HepG2 (cell line): ENCODE measurements around the gene INTS1. TPM values are rescaled to one million over a fixed set of nuclear protein-coding genes. Genes with fewer than 3 reads are reported as not detected.

ENCODE experiments used
- DMAP1 ChIP-seq: IDR thresholded peaks from 2 replicates; pipeline ENCODE4 v1.6.1; 2016
- DR1 ChIP-seq: sonication (generic); formaldehyde crosslinking; IDR thresholded peaks from 2 replicates; pipeline ENCODE4 v1.8.0; 2021; ENCODE audit warnings: mild to moderate bottlenecking, missing genetic modification reagents, inconsistent platforms
- EP300 ChIP-seq, 3 experiments: sonication (generic) in 1 of 3; formaldehyde crosslinking in 1 of 3; IDR thresholded peaks; 2 replicates each; pipeline versions ENCODE4 v1.5.1 to v1.6.1; 2011 to 2020; ENCODE audit warnings: low read depth in 2 of 3, low read length in 2 of 3, borderline replicate concordance in 1 of 3, improper control_type of control experiment in 1 of 3, mild to moderate bottlenecking in 1 of 3, missing genetic modification reagents in 1 of 3, moderate library complexity in 1 of 3
- FIP1L1 ChIP-seq: fragments of 200-400 bp; formaldehyde crosslinking; IDR thresholded peaks from 2 replicates; pipeline ENCODE4 v1.6.1; 2018; ENCODE audit warnings: low read depth, mild to moderate bottlenecking, low read length, moderate library complexity, borderline replicate concordance; ENCODE audit not compliant: insufficient read depth
- MZF1 ChIP-seq: sonication (generic); formaldehyde crosslinking; IDR thresholded peaks from 2 replicates; pipeline ENCODE4 v1.8.1; 2023; ENCODE audit warnings: mild to moderate bottlenecking, missing genetic modification reagents, borderline replicate concordance
- SIX4 ChIP-seq: sonication (generic); formaldehyde crosslinking; IDR thresholded peaks from 2 replicates; pipeline ENCODE4 v1.4.0; 2020; ENCODE audit warnings: missing genetic modification reagents
- SRSF9 ChIP-seq: fragments of 200-400 bp; formaldehyde crosslinking; IDR thresholded peaks from 2 replicates; pipeline ENCODE4 v1.6.1; 2018; ENCODE audit warnings: borderline replicate concordance, mild to moderate bottlenecking, low read depth, low read length; ENCODE audit not compliant: insufficient read depth, poor library complexity, severe bottlenecking
- ZBTB38 ChIP-seq: sonication (generic); formaldehyde crosslinking; IDR thresholded peaks from 2 replicates; pipeline ENCODE4 v1.5.1; 2020; ENCODE audit warnings: mild to moderate bottlenecking, missing genetic modification reagents
- ZNF180 ChIP-seq: sonication (generic); formaldehyde crosslinking; IDR thresholded peaks from 2 replicates; pipeline ENCODE4 v1.4.0; 2020; ENCODE audit warnings: low read depth, missing genetic modification reagents, borderline replicate concordance
- ZNF24 ChIP-seq: fragments of 450-650 bp; IDR thresholded peaks from 2 replicates; pipeline ENCODE4 v1.6.1; 2017; ENCODE audit warnings: antibody characterized with exemption, mild to moderate bottlenecking
- ZNF296 ChIP-seq: sonication (generic); formaldehyde crosslinking; conservative IDR thresholded peaks from 2 replicates; pipeline ENCODE4 v1.5.0; 2020; ENCODE audit warnings: mild to moderate bottlenecking, missing genetic modification reagents
- ZNF382 ChIP-seq: sonication (generic); formaldehyde crosslinking; IDR thresholded peaks from 2 replicates; pipeline ENCODE4 v1.5.0; 2020; ENCODE audit warnings: missing genetic modification reagents, mild to moderate bottlenecking, borderline replicate concordance
- ZNF432 ChIP-seq: sonication (generic); formaldehyde crosslinking; IDR thresholded peaks from 2 replicates; pipeline ENCODE4 v1.5.0; 2020; ENCODE audit warnings: missing genetic modification reagents, mild to moderate bottlenecking, borderline replicate concordance
- ZSCAN22 ChIP-seq: sonication (generic); formaldehyde crosslinking; IDR thresholded peaks from 2 replicates; pipeline ENCODE4 v1.4.0; 2020; ENCODE audit warnings: mild to moderate bottlenecking, missing genetic modification reagents
- polyA plus RNA-seq, 8 experiments: library from polyadenylated mRNA; depleted of rRNA in 3 of 8; stranded (reverse) in 7 of 8; unstranded in 1 of 8; fragments of >200 nt; fragmentation: Illumina TruSeq in 4 of 8; extraction: Trizol in 4 of 8; gene quantifications; 2 replicates each; pipeline versions ENCODE4 v1.2.1 to v1.2.3, GENCODE V29; 2011 to 2016; ENCODE audit warnings: low read depth in 4 of 8, missing spikeins in 1 of 8, mixed read lengths in 1 of 8; ENCODE audit not compliant: insufficient read depth in 1 of 8
- total RNA-seq, 5 experiments: library from RNA; depleted of rRNA; stranded (reverse); fragments of >200 nt; fragmentation: Illumina TruSeq; extraction: Trizol; gene quantifications; 2 replicates each; pipeline ENCODE4 v1.2.3, GENCODE V29; 2016; ENCODE audit warnings: low read depth in 1 of 5
- TF ChIP-seq, protein P1 (sequence below): sonication (generic); formaldehyde crosslinking; IDR thresholded peaks from 2 replicates; pipeline ENCODE4 v1.8.0; 2022; ENCODE audit warnings: missing genetic modification reagents, mild to moderate bottlenecking, moderate library complexity, borderline replicate concordance
- TF ChIP-seq, protein P2 (sequence below): IDR thresholded peaks from 2 replicates; pipeline ENCODE4 v1.4.0; 2020; ENCODE audit warnings: mild to moderate bottlenecking, missing genetic modification reagents
- TF ChIP-seq, protein P3 (sequence below): sonication (generic); formaldehyde crosslinking; IDR thresholded peaks from 2 replicates; pipeline ENCODE4 v1.4.0; 2020; ENCODE audit warnings: missing genetic modification reagents
- TF ChIP-seq, protein P4 (sequence below): sonication (generic); formaldehyde crosslinking; IDR thresholded peaks from 2 replicates; pipeline ENCODE4 v1.5.0; 2020; ENCODE audit warnings: mild to moderate bottlenecking, missing genetic modification reagents

INTS1 gene
- total and polyA plus RNA-seq, 2 of the 13 experiments (the other 11 are each of a cell fraction or from before 2014, with no cell fraction given), result 13.7 to 29.0 TPM

DNA sequence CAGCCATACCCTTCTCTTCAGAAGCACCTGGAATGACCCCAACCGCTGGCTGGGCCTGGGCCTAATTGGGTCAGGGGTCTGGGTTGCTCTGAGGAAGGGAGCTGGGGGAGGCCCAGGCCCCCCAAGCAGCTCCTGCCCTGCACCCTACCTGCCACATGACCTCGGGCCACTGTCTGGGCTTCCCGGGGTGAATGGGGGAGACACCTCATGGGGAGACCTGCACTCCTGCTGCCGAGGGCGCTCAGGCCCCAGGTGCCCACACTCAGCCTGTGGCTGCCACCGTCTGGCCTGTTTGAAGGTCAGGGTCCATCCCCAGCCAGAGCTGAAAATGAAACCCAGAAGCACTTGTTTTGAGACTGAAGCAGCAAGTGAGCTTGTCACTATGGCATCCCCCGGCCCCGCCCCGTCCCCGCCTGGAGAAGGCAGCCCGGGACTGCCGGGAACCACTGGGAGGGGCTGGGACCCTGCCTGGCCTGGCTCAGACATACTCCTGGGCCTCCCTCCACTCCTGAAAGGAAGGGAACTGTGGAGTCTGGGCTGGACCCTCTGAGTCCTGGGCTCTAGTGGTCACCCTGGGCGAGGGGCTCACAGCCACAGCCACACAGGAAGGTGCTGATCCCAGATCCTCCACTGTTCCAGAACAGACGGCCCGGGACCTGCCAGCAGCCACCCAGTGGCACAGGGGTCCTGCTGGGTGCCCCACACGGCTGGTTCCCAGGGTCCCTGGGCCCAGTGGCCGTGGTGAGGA is 37.5 kb downstream of the INTS1 start (continued):
- TF ChIP-seq ZNF180 (CRISPR knock-in tag) (no peak), ZNF296 (CRISPR knock-in tag) (no peak), ZNF382 (CRISPR knock-in tag) (no peak), ZSCAN22 (CRISPR knock-in tag) (peak; percentile 92), ZNF24 (no peak), DR1 (no peak), ZNF432 (CRISPR knock-in tag) (no peak), SIX4 (CRISPR knock-in tag) (no peak), DMAP1 (CRISPR knock-in tag) (peak; percentile 19; the same call in 1 of the 2 replicates), EP300 (IDR thresholded peaks at IDR 0.05; ENCODE audit: low read depth in 2 of 2, low read length in 2 of 2) (no peak), EP300 (CRISPR knock-in tag; IDR thresholded peaks at IDR 0.05; ENCODE audit: borderline replicate concordance) (no peak), FIP1L1 (no peak), SRSF9 (no peak), ZBTB38 (no peak), MZF1 (CRISPR knock-in tag) (no peak)
- TF ChIP-seq, protein P1, sequence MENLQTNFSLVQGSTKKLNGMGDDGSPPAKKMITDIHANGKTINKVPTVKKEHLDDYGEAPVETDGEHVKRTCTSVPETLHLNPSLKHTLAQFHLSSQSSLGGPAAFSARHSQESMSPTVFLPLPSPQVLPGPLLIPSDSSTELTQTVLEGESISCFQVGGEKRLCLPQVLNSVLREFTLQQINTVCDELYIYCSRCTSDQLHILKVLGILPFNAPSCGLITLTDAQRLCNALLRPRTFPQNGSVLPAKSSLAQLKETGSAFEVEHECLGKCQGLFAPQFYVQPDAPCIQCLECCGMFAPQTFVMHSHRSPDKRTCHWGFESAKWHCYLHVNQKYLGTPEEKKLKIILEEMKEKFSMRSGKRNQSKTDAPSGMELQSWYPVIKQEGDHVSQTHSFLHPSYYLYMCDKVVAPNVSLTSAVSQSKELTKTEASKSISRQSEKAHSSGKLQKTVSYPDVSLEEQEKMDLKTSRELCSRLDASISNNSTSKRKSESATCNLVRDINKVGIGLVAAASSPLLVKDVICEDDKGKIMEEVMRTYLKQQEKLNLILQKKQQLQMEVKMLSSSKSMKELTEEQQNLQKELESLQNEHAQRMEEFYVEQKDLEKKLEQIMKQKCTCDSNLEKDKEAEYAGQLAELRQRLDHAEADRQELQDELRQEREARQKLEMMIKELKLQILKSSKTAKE (CRISPR knock-in tag), result no peak
- TF ChIP-seq, protein P2, sequence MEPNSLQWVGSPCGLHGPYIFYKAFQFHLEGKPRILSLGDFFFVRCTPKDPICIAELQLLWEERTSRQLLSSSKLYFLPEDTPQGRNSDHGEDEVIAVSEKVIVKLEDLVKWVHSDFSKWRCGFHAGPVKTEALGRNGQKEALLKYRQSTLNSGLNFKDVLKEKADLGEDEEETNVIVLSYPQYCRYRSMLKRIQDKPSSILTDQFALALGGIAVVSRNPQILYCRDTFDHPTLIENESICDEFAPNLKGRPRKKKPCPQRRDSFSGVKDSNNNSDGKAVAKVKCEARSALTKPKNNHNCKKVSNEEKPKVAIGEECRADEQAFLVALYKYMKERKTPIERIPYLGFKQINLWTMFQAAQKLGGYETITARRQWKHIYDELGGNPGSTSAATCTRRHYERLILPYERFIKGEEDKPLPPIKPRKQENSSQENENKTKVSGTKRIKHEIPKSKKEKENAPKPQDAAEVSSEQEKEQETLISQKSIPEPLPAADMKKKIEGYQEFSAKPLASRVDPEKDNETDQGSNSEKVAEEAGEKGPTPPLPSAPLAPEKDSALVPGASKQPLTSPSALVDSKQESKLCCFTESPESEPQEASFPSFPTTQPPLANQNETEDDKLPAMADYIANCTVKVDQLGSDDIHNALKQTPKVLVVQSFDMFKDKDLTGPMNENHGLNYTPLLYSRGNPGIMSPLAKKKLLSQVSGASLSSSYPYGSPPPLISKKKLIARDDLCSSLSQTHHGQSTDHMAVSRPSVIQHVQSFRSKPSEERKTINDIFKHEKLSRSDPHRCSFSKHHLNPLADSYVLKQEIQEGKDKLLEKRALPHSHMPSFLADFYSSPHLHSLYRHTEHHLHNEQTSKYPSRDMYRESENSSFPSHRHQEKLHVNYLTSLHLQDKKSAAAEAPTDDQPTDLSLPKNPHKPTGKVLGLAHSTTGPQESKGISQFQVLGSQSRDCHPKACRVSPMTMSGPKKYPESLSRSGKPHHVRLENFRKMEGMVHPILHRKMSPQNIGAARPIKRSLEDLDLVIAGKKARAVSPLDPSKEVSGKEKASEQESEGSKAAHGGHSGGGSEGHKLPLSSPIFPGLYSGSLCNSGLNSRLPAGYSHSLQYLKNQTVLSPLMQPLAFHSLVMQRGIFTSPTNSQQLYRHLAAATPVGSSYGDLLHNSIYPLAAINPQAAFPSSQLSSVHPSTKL (CRISPR knock-in tag), result peak; percentile 57
- TF ChIP-seq, protein P3, sequence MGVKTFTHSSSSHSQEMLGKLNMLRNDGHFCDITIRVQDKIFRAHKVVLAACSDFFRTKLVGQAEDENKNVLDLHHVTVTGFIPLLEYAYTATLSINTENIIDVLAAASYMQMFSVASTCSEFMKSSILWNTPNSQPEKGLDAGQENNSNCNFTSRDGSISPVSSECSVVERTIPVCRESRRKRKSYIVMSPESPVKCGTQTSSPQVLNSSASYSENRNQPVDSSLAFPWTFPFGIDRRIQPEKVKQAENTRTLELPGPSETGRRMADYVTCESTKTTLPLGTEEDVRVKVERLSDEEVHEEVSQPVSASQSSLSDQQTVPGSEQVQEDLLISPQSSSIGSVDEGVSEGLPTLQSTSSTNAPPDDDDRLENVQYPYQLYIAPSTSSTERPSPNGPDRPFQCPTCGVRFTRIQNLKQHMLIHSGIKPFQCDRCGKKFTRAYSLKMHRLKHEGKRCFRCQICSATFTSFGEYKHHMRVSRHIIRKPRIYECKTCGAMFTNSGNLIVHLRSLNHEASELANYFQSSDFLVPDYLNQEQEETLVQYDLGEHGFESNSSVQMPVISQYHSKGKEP, result no peak; the same call in 1 of the 2 replicates
- TF ChIP-seq, protein P4, sequence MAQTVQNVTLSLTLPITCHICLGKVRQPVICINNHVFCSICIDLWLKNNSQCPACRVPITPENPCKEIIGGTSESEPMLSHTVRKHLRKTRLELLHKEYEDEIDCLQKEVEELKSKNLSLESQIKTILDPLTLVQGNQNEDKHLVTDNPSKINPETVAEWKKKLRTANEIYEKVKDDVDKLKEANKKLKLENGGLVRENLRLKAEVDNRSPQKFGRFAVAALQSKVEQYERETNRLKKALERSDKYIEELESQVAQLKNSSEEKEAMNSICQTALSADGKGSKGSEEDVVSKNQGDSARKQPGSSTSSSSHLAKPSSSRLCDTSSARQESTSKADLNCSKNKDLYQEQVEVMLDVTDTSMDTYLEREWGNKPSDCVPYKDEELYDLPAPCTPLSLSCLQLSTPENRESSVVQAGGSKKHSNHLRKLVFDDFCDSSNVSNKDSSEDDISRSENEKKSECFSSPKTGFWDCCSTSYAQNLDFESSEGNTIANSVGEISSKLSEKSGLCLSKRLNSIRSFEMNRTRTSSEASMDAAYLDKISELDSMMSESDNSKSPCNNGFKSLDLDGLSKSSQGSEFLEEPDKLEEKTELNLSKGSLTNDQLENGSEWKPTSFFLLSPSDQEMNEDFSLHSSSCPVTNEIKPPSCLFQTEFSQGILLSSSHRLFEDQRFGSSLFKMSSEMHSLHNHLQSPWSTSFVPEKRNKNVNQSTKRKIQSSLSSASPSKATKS, result no peak
